IMR-90 (cell line): ENCODE results near the gene SLC9A2.

Experiments
- CEBPB ChIP-seq: IDR thresholded peaks from 2 replicates; pipeline ENCODE4 v1.6.1; 2012; ENCODE audit warnings: low read depth, low read length, improper control_type of control experiment
- MAZ ChIP-seq: IDR thresholded peaks from 2 replicates; pipeline ENCODE4 v1.6.1; 2012; ENCODE audit warnings: low read depth, mild to moderate bottlenecking, low read length, improper control_type of control experiment, moderate library complexity, borderline replicate concordance
- POLR2A ChIP-seq: IDR thresholded peaks from 2 replicates; pipeline ENCODE4 v1.6.1; 2012; ENCODE audit warnings: mild to moderate bottlenecking, low read depth, low read length
- TF ChIP-seq, protein P1 (sequence below): conservative IDR thresholded peaks from 2 replicates; pipeline ENCODE4 v1.5.1; 2012; ENCODE audit warnings: mild to moderate bottlenecking, low read depth, low read length, improper control_type of control experiment

DNA sequence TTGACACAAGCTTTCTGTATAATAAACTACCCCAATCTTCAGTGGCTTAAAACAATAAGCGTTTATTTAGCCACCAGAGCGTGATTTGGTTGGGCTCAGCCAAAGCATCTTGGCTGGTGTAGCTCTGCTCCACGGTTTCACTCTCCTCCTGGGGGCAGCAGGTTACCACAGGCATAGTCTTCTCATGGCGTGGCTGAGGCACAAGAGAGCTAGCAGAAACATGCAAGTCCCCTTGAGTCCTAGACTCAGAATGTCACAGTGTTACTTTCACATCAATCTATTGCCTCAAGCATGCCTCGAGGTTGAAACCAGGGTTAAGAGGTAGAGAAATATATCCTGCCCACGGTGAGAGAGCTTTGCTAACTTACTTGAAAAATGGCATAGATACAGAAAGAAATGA lies 19.9 kb upstream of the SLC9A2 start:
- TF ChIP-seq, protein P1, sequence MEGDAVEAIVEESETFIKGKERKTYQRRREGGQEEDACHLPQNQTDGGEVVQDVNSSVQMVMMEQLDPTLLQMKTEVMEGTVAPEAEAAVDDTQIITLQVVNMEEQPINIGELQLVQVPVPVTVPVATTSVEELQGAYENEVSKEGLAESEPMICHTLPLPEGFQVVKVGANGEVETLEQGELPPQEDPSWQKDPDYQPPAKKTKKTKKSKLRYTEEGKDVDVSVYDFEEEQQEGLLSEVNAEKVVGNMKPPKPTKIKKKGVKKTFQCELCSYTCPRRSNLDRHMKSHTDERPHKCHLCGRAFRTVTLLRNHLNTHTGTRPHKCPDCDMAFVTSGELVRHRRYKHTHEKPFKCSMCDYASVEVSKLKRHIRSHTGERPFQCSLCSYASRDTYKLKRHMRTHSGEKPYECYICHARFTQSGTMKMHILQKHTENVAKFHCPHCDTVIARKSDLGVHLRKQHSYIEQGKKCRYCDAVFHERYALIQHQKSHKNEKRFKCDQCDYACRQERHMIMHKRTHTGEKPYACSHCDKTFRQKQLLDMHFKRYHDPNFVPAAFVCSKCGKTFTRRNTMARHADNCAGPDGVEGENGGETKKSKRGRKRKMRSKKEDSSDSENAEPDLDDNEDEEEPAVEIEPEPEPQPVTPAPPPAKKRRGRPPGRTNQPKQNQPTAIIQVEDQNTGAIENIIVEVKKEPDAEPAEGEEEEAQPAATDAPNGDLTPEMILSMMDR = no peak
- TF ChIP-seq POLR2A (no peak), MAZ (no peak), CEBPB (no peak)
